GM21447 (cell line): ENCODE measurements around the gene CCDC160.

Experiments used
- ATAC-seq: cut with Tn5 transposase; IDR thresholded peaks from one replicate; pipeline ENCODE4 v1.9.1; 2021; ENCODE audit not compliant: unreplicated experiment

Gene CCDC160

DNA sequence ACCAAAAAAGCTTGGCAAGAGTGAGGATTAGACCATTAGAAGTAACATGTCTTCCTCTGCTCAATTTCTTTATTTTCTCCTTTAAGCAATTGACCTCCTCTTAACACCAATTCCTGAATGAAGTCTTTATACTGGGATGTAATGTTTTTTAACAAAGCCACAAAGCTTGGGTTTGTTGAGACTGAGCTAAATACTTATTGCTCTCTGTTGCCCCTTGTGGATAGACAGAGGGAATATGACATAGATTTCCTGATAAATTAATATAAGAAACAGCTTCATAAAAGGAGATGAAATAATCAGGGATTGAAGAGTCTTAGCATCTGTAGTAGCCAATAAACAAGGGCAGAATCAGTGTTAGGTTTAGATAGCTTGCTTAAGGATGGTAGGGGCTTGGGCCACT, 57.6 kb downstream of the CCDC160 start:
- no peak for ATAC-seq
